Endothelial cell of umbilical vein (primary cell): ENCODE results near the gene PRRX1. TPM values are rescaled to one million over a fixed set of nuclear protein-coding genes. Genes with fewer than 3 reads are reported as not detected.

ENCODE experiments used
- BruUV-seq: library from RNA; stranded (reverse); fragments of 400-500 nt; replicated peaks from 2 replicates; lab custom pipeline; 2021; lab: Mats Ljungman, UMichigan
- CTCF ChIA-PET: fragments of 300-600, 350-600 bp; sonication (Branson Sonifier 250); formaldehyde crosslinking; loops from one replicate; lab custom pipeline; 2021; ENCODE audit warnings: antibody characterized with exemption, inconsistent platforms; lab: Charles Lee
- POLR2A ChIA-PET: fragments of 300-600, 350-600 bp; sonication (Branson Sonifier 250); formaldehyde crosslinking; loops from one replicate; lab custom pipeline; 2021; ENCODE audit warnings: antibody characterized with exemption, inconsistent platforms; lab: Charles Lee
- DNase-seq: peaks from one replicate; pipeline ENCODE4 v3.0.0-alpha.2; 2011; ENCODE audit warnings: low read depth, low spot score
- FAIRE-seq: peaks from 2 replicates; lab custom pipeline; 2011; peaks lifted over from hg19 to GRCh38; lab: Jason Lieb, UNC
- H2AFZ ChIP-seq: 2 replicates; pipeline ENCODE4 v1.6.0; 2012; ENCODE audit warnings: low read depth, low read length, control low read depth, inconsistent platforms
- H3K27ac ChIP-seq: 2 replicates; pipeline ENCODE4 v1.5.1; 2011; ENCODE audit warnings: low read depth, mild to moderate bottlenecking, control low read depth, low read length, moderate library complexity; ENCODE audit not compliant: insufficient read depth
- H3K27me3 ChIP-seq, 2 experiments: 2 replicates each; pipeline versions ENCODE4 v1.6.0 to v1.6.1; 2011; ENCODE audit warnings: low read length in 2 of 2, mixed read lengths in 1 of 2; ENCODE audit not compliant: control insufficient read depth in 2 of 2, insufficient read depth in 2 of 2
- H3K36me3 ChIP-seq, 2 experiments: 2 replicates in 1 of 2; 3 replicates in 1 of 2; pipeline ENCODE4 v1.5.1; 2011; ENCODE audit warnings: low read length in 2 of 2, mild to moderate bottlenecking in 1 of 2, moderate library complexity in 1 of 2; ENCODE audit not compliant: control insufficient read depth in 2 of 2, insufficient read depth in 2 of 2; ENCODE audit errors: extremely low read depth in 1 of 2
- H3K4me1 ChIP-seq: 3 replicates; pipeline ENCODE4 v1.5.1; 2011; ENCODE audit warnings: mild to moderate bottlenecking, low read length; ENCODE audit not compliant: control insufficient read depth, insufficient read depth; ENCODE audit errors: extremely low read depth
- H3K4me2 ChIP-seq: 2 replicates; pipeline ENCODE4 v1.6.1; 2011; ENCODE audit warnings: low read length, control low read depth, mixed read lengths; ENCODE audit not compliant: insufficient read depth
- H3K4me3 ChIP-seq, 3 experiments: fragments of 200-600 bp in 1 of 3; sonication (generic), shearing (Covaris generic) in 1 of 3; replicated peaks in 1 of 3; 2 replicates each; pipeline ENCODE4 v1.5.1; 2011 to 2016; ENCODE audit warnings: control low read depth in 3 of 3, low read length in 3 of 3, mild to moderate bottlenecking in 2 of 3, inconsistent platforms in 1 of 3, low read depth in 1 of 3, moderate library complexity in 1 of 3; ENCODE audit not compliant: insufficient read depth in 1 of 3
- H3K79me2 ChIP-seq: 2 replicates; pipeline ENCODE4 v1.6.0; 2012; ENCODE audit warnings: low read length, inconsistent platforms; ENCODE audit not compliant: control insufficient read depth, insufficient read depth
- H3K9ac ChIP-seq: replicated peaks from 2 replicates; pipeline ENCODE3; 2011; ENCODE audit warnings: low read length, control low read depth; ENCODE audit not compliant: insufficient read depth; ENCODE audit errors: extremely low read depth
- H3K9me1 ChIP-seq: replicated peaks from 3 replicates; pipeline ENCODE4 v1.6.0; 2011; ENCODE audit warnings: mild to moderate bottlenecking, low read length; ENCODE audit not compliant: control insufficient read depth, insufficient read depth; ENCODE audit errors: extremely low read depth
- H3K9me3 ChIP-seq: replicated peaks from 2 replicates; pipeline ENCODE4 v1.5.1; 2012; ENCODE audit warnings: low read length, inconsistent platforms; ENCODE audit not compliant: control insufficient read depth, insufficient read depth
- H4K20me1 ChIP-seq: replicated peaks from 2 replicates; pipeline ENCODE3; 2011; ENCODE audit warnings: mild to moderate bottlenecking, low read length; ENCODE audit not compliant: control insufficient read depth, insufficient read depth; ENCODE audit errors: extremely low read depth
- CTCF ChIP-seq, 2 donors: IDR thresholded peaks; 1 replicate in 1 of 2; 2 replicates in 1 of 2; pipeline ENCODE4 v1.5.1; 2011; ENCODE audit warnings: low read length in 2 of 2, mild to moderate bottlenecking in 2 of 2, moderate library complexity in 2 of 2, control low read depth in 1 of 2, inconsistent platforms in 1 of 2, low read depth in 1 of 2; ENCODE audit not compliant: insufficient read depth in 1 of 2; ENCODE audit errors: extremely low read depth in 1 of 2
- EZH2 ChIP-seq: IDR thresholded peaks from 2 replicates; pipeline ENCODE4 v1.6.1; 2012; ENCODE audit warnings: borderline replicate concordance, low read depth, mild to moderate bottlenecking, moderate library complexity, low read length, inconsistent platforms; ENCODE audit not compliant: severe bottlenecking
- FOS ChIP-seq: IDR thresholded peaks from 2 replicates; pipeline ENCODE4 v1.6.1; 2011; ENCODE audit warnings: mild to moderate bottlenecking, low read length, moderate library complexity, borderline replicate concordance; ENCODE audit not compliant: insufficient read depth
- GATA2 ChIP-seq: IDR thresholded peaks from 2 replicates; pipeline ENCODE4 v1.7.0; 2011; ENCODE audit warnings: low read depth, mild to moderate bottlenecking, moderate library complexity, mixed read lengths, low read length; ENCODE audit not compliant: insufficient read length, insufficient read depth
- JUN ChIP-seq: IDR thresholded peaks from 2 replicates; pipeline ENCODE4 v1.6.1; 2011; ENCODE audit warnings: borderline replicate concordance, low read depth; ENCODE audit not compliant: insufficient read length, insufficient read depth
- MAX ChIP-seq: IDR thresholded peaks from 2 replicates; pipeline ENCODE4 v1.6.1; 2011; ENCODE audit not compliant: insufficient read depth, insufficient read length
- MYC ChIP-seq: IDR thresholded peaks from one replicate; pipeline ENCODE4 v1.6.1; 2011; ENCODE audit warnings: mild to moderate bottlenecking, low read depth, low read length
- POLR2A ChIP-seq: IDR thresholded peaks from 2 replicates; pipeline ENCODE4 v1.6.1; 2012; ENCODE audit warnings: low read depth, mild to moderate bottlenecking, control low read depth, low read length
- POLR2AphosphoS5 ChIP-seq: IDR thresholded peaks from 2 replicates; pipeline ENCODE4 v1.6.1; 2012; ENCODE audit warnings: low read depth, mild to moderate bottlenecking, control low read depth, low read length, moderate library complexity; ENCODE audit not compliant: insufficient read depth
- dilution Hi-C: fragments of 300-500 bp; cut with MboI; formaldehyde crosslinking; loops from one replicate; pipeline ENCODE4 v1.15.0; 2019; ENCODE audit warnings: low sequenced_read_pairs; ENCODE audit not compliant: extremely low pct_ligation_motif_present
- intact Hi-C: fragments of 100-400 bp; cut with micrococcal nuclease; formaldehyde crosslinking; loops from one replicate; pipeline ENCODE4 v1.10.0; 2022
- polyA plus RNA-seq, 4 experiments: library from polyadenylated mRNA; depleted of rRNA in 3 of 4; stranded (reverse) in 3 of 4; unstranded in 1 of 4; fragments of >200 nt; gene quantifications; 2 replicates each; pipeline versions ENCODE4 v1.2.1 to v1.2.3, GENCODE V29; 2011 to 2012; ENCODE audit warnings: missing spikeins in 1 of 4
- total RNA-seq: library from RNA; stranded (reverse); gene quantifications from 2 replicates; pipeline ENCODE4 v1.2.3, GENCODE V29; 2021

Gene PRRX1
- total and polyA plus RNA-seq, 2 donors (not counting 3 experiments of a cell fraction or from before 2014, with no cell fraction given): 0.03 TPM; not detected in 1

GRCh38 chr1:170707959-170708655 lies 44.2 kb downstream of the PRRX1 start:
- CTCF ChIA-PET: interaction anchor here (1.9 to 2.3 kb wide), 2 partner anchors 10 to 19 kb away, joined by 5 to 10 read pairs; no protein-coding TSS in a partner anchor
- intact Hi-C loops: loop anchor here (1.0 kb wide), 1 partner anchor 15 kb away; no protein-coding TSS in a partner anchor
- no peaks in the 10 kb centered on the region for H3K27me3 ChIP-seq
- peak overlapping the region; percentile 45 for H2AFZ ChIP-seq
- DNase-seq: peak; percentile 96
- H3K9me3 ChIP-seq: no peaks in the 10 kb centered on the region
- POLR2A ChIA-PET: no interaction called here
- no peaks in the 10 kb centered on the region for H3K9me1 ChIP-seq
- TF ChIP-seq MAX (no peak), MYC (no peak), EZH2 (no peak), JUN (peak; percentile 98), FOS (peak; percentile 99), POLR2A (no peak), GATA2 (peak; percentile 81), POLR2AphosphoS5 (peak; percentile 44), CTCF (IDR thresholded peaks at IDR 0.05; ENCODE audit: extremely low read depth in 1 of 2, insufficient read depth in 1 of 2, low read depth in 1 of 2, low read length in 2 of 2) (no peak)
- dilution Hi-C loops: no loop called here
- peak overlapping the region; percentile 87 for H3K27ac ChIP-seq
- H3K79me2 ChIP-seq: no peaks in the 10 kb centered on the region
- H3K4me1 ChIP-seq: peaks cover 26% of the 10 kb centered on the region
- H3K4me3 ChIP-seq: peak overlapping the region in 1 of 3 experiments; percentile 7
- FAIRE-seq: peak; percentile 97
- H3K36me3 ChIP-seq: no peaks in the 10 kb centered on the region
- no peaks in the 10 kb centered on the region for H4K20me1 ChIP-seq
- peak overlapping the region; percentile 42 for H3K9ac ChIP-seq
- BruUV-seq: TSS peak; percentile 97
- peak overlapping the region; percentile 70 for H3K4me2 ChIP-seq
